Activated naive CD8-positive, alpha-beta T cell treated with anti-CD3 and anti-CD28 coated beads, Interleukin-2, amount 10 ng/mL, durations not matched to agents 7 days and 5 days (primary cell): ENCODE measurements around the gene CDH4. TPM values are rescaled to one million over a fixed set of nuclear protein-coding genes. Genes with fewer than 3 reads are reported as not detected.

Experiments used
- ATAC-seq: fragments of 150-1000 bp; cut with Tn5 transposase; one replicate; pipeline ENCODE4 v1.10.0; 2021; ENCODE audit warnings: low read depth, moderate library complexity
- POLR2A ChIA-PET: fragments of 350-600 bp; sonication (Branson Sonifier 250); formaldehyde crosslinking; loops from one replicate; lab custom pipeline; 2021; ENCODE audit warnings: antibody characterized with exemption; lab: Charles Lee
- DNase-seq: peaks from one replicate; pipeline ENCODE4 v3.0.0; 2021
- H3K27ac Mint-ChIP-seq: one replicate; pipeline ENCODE4 v1.8.0; 2022; ENCODE audit warnings: mild to moderate bottlenecking, mixed read lengths
- H3K27me3 Mint-ChIP-seq: one replicate; pipeline ENCODE4 v1.8.0; 2022; ENCODE audit warnings: mild to moderate bottlenecking, moderate library complexity, mixed read lengths
- H3K36me3 Mint-ChIP-seq: one replicate; pipeline ENCODE4 v1.8.0; 2021; ENCODE audit warnings: mild to moderate bottlenecking, mixed read lengths
- H3K4me1 Mint-ChIP-seq: one replicate; pipeline ENCODE4 v1.8.0; 2021; ENCODE audit warnings: mixed read lengths
- H3K4me3 Mint-ChIP-seq: one replicate; pipeline ENCODE4 v1.8.0; 2022; ENCODE audit warnings: mild to moderate bottlenecking, moderate library complexity, mixed read lengths
- H3K9me3 Mint-ChIP-seq: one replicate; pipeline ENCODE4 v1.8.0; 2021; ENCODE audit warnings: mixed read lengths
- total RNA-seq, 2 experiments: library from RNA; stranded (reverse); gene quantifications; one replicate each; pipeline ENCODE4 v1.2.3, GENCODE V29; 2021

CDH4 gene
- total RNA-seq, 2 experiments from 2014 or later, result 0.14 to 0.20 TPM

- Mint-ChIP-seq H3K4me3 (no peak overlapping the region), H3K27ac (no peak overlapping the region), H3K27me3 (no peaks in the 10 kb centered on the region), H3K36me3 (no peaks in the 10 kb centered on the region), H3K9me3 (peaks cover 5% of the 10 kb centered on the region), H3K4me1 (no peaks in the 10 kb centered on the region)
- no peak for DNase-seq
- ATAC-seq, result no peak
- POLR2A ChIA-PET, result no interaction called here
Measured at GRCh38 chr20:61628480-61628879, 376.4 kb downstream of the CDH4 start.

- ATAC-seq (no peak), DNase-seq (no peak)
- H3K27ac Mint-ChIP-seq, result no peak overlapping the region
- no peaks in the 10 kb centered on the region for H3K36me3 Mint-ChIP-seq
- peaks cover 5% of the 10 kb centered on the region for H3K9me3 Mint-ChIP-seq
- H3K4me3 Mint-ChIP-seq, result no peak overlapping the region
- H3K27me3 Mint-ChIP-seq, result no peaks in the 10 kb centered on the region
- no peaks in the 10 kb centered on the region for H3K4me1 Mint-ChIP-seq
- POLR2A ChIA-PET, result no interaction called here
Measured at GRCh38 chr20:61628901-61629601, 377.0 kb downstream of the CDH4 start.

GRCh38 chr20:61629602-61630390 lies 377.7 kb downstream of the CDH4 start:
- Mint-ChIP-seq H3K27ac (no peak overlapping the region), H3K36me3 (no peaks in the 10 kb centered on the region), H3K27me3 (no peaks in the 10 kb centered on the region), H3K4me1 (no peaks in the 10 kb centered on the region), H3K9me3 (peaks cover 5% of the 10 kb centered on the region), H3K4me3 (no peak overlapping the region)
- DNase-seq, result no peak
- no peak for ATAC-seq
- POLR2A ChIA-PET, result no interaction called here

- H3K9me3 Mint-ChIP-seq, result peaks cover 5% of the 10 kb centered on the region
- no peaks in the 10 kb centered on the region for H3K4me1 Mint-ChIP-seq
- POLR2A ChIA-PET, result no interaction called here
- no peak for DNase-seq
- H3K27me3 Mint-ChIP-seq, result no peaks in the 10 kb centered on the region
- no peak overlapping the region for H3K27ac Mint-ChIP-seq
- ATAC-seq, result no peak
- H3K4me3 Mint-ChIP-seq, result no peak overlapping the region
- no peaks in the 10 kb centered on the region for H3K36me3 Mint-ChIP-seq
Measured at GRCh38 chr20:61630391-61630650, 378.3 kb downstream of the CDH4 start.

- Mint-ChIP-seq H3K4me3 (no peak overlapping the region), H3K27me3 (no peaks in the 10 kb centered on the region), H3K9me3 (peaks cover 5% of the 10 kb centered on the region), H3K27ac (no peak overlapping the region), H3K36me3 (no peaks in the 10 kb centered on the region), H3K4me1 (no peaks in the 10 kb centered on the region)
- ATAC-seq (no peak), DNase-seq (no peak)
- POLR2A ChIA-PET, result no interaction called here
Measured at GRCh38 chr20:61630816-61631215, 378.8 kb downstream of the CDH4 start.

GRCh38 chr20:61631751-61632150 lies 379.7 kb downstream of the CDH4 start:
- Mint-ChIP-seq H3K27me3 (no peaks in the 10 kb centered on the region), H3K36me3 (no peaks in the 10 kb centered on the region)
- DNase-seq, result no peak

GRCh38 chr20:61633004-61633403 lies 380.9 kb downstream of the CDH4 start:
- no peaks in the 10 kb centered on the region for H3K27me3 Mint-ChIP-seq
- H3K27ac Mint-ChIP-seq, result no peak overlapping the region
- peaks cover 5% of the 10 kb centered on the region for H3K9me3 Mint-ChIP-seq
- no peaks in the 10 kb centered on the region for H3K36me3 Mint-ChIP-seq
- no peak for ATAC-seq
- POLR2A ChIA-PET, result no interaction called here
- DNase-seq, result no peak
- H3K4me3 Mint-ChIP-seq, result no peak overlapping the region
- H3K4me1 Mint-ChIP-seq, result no peaks in the 10 kb centered on the region

More at GRCh38 chr20:61631751-61632150, 379.7 kb downstream of the CDH4 start:
- H3K4me1 Mint-ChIP-seq, result no peaks in the 10 kb centered on the region
- POLR2A ChIA-PET, result no interaction called here
- H3K27ac Mint-ChIP-seq, result no peak overlapping the region
- H3K9me3 Mint-ChIP-seq, result peaks cover 5% of the 10 kb centered on the region
- no peak overlapping the region for H3K4me3 Mint-ChIP-seq
- no peak for ATAC-seq

- DNase-seq (no peak), ATAC-seq (no peak)
- Mint-ChIP-seq H3K27ac (no peak overlapping the region), H3K9me3 (peaks cover 5% of the 10 kb centered on the region), H3K27me3 (no peaks in the 10 kb centered on the region), H3K4me3 (no peak overlapping the region), H3K4me1 (no peaks in the 10 kb centered on the region), H3K36me3 (no peaks in the 10 kb centered on the region)
- POLR2A ChIA-PET, result no interaction called here
Measured at GRCh38 chr20:61634376-61635145, 382.5 kb downstream of the CDH4 start.

- ATAC-seq (no peak), DNase-seq (no peak)
- POLR2A ChIA-PET, result no interaction called here
- no peaks in the 10 kb centered on the region for H3K4me1 Mint-ChIP-seq
- H3K9me3 Mint-ChIP-seq, result peaks cover 5% of the 10 kb centered on the region
- H3K27me3 Mint-ChIP-seq, result no peaks in the 10 kb centered on the region
- H3K36me3 Mint-ChIP-seq, result no peaks in the 10 kb centered on the region
- no peak overlapping the region for H3K4me3 Mint-ChIP-seq
- no peak overlapping the region for H3K27ac Mint-ChIP-seq
Measured at GRCh38 chr20:61635721-61636455, 383.8 kb downstream of the CDH4 start.

- ATAC-seq, result no peak
- H3K9me3 Mint-ChIP-seq, result peaks cover 5% of the 10 kb centered on the region
- H3K27ac Mint-ChIP-seq, result no peak overlapping the region
- DNase-seq, result no peak
- no peaks in the 10 kb centered on the region for H3K4me1 Mint-ChIP-seq
- no peaks in the 10 kb centered on the region for H3K36me3 Mint-ChIP-seq
- no peaks in the 10 kb centered on the region for H3K27me3 Mint-ChIP-seq
- POLR2A ChIA-PET, result no interaction called here
- H3K4me3 Mint-ChIP-seq, result no peak overlapping the region
Measured at GRCh38 chr20:61636531-61637116, 384.6 kb downstream of the CDH4 start.

- H3K27me3 Mint-ChIP-seq, result no peaks in the 10 kb centered on the region
- no peaks in the 10 kb centered on the region for H3K36me3 Mint-ChIP-seq
- no peak overlapping the region for H3K27ac Mint-ChIP-seq
- H3K4me1 Mint-ChIP-seq, result no peaks in the 10 kb centered on the region
- POLR2A ChIA-PET, result no interaction called here
- H3K9me3 Mint-ChIP-seq, result no peaks in the 10 kb centered on the region
- ATAC-seq (no peak), DNase-seq (no peak)
- no peak overlapping the region for H3K4me3 Mint-ChIP-seq
Measured at GRCh38 chr20:61638802-61639585, 386.9 kb downstream of the CDH4 start.

- no peak overlapping the region for H3K27ac Mint-ChIP-seq
- no peaks in the 10 kb centered on the region for H3K27me3 Mint-ChIP-seq
- no peak overlapping the region for H3K4me3 Mint-ChIP-seq
- POLR2A ChIA-PET, result no interaction called here
- no peaks in the 10 kb centered on the region for H3K36me3 Mint-ChIP-seq
- no peaks in the 10 kb centered on the region for H3K9me3 Mint-ChIP-seq
- no peak for ATAC-seq
- DNase-seq, result no peak
- H3K4me1 Mint-ChIP-seq, result no peaks in the 10 kb centered on the region
Measured at GRCh38 chr20:61640131-61640870, 388.2 kb downstream of the CDH4 start.
